Hair follicular keratinocyte (primary cell): Measurements from ENCODE around the gene TULP3. TPM values are rescaled to one million over a fixed set of nuclear protein-coding genes. Genes with fewer than 3 reads are reported as not detected.

ENCODE experiments used
- total RNA-seq: library from RNA; depleted of rRNA; stranded (reverse); fragments of >200 nt; gene quantifications from 2 replicates; pipeline ENCODE4 v1.2.3, GENCODE V29; 2015

TULP3 gene, protein sequence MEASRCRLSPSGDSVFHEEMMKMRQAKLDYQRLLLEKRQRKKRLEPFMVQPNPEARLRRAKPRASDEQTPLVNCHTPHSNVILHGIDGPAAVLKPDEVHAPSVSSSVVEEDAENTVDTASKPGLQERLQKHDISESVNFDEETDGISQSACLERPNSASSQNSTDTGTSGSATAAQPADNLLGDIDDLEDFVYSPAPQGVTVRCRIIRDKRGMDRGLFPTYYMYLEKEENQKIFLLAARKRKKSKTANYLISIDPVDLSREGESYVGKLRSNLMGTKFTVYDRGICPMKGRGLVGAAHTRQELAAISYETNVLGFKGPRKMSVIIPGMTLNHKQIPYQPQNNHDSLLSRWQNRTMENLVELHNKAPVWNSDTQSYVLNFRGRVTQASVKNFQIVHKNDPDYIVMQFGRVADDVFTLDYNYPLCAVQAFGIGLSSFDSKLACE
- total RNA-seq = 17.8 and 18.8 TPM in 2 replicates

DNA sequence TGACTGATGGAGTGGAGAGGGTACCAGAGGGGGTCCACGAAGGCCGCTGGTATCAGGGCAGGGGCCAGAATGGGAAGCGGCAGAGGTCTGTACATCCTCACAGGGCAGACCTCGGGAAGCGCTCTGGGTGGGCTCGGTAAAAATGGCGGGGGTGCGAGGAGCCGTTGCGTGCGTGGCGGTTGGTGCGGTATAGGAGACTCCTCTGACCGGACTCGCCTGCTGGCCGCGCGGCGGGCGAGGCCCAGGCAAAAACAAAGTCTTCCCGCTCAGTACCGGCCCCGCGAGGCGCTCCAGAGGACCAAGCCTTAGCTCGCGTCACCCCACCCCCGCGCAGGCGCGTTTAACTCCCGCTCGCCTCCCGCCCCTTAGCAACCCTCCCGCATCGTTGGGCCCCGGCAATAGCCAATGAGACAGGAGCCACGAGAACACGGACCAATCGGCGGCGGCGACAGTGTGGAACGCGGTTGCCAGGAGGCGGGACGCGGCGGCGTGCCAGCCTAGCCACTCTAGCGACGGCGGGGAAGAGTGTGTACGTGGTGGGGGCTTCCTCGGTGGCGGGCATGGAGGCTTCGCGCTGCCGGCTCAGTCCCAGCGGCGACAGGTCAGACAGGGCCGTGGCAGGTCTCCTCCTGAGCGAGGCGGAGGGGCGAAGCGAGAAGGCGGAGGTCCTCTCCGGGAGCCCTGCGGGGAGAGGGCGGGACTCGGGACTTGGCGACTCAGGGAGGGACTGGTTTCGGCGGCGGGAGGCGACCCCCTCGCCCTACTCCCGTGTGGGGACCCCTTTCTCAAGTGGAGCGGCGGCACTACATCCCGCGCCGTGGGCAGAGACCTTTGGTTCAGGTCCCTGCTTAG, at the start of gene TULP3:
TSS of gene TULP3 (plus strand) at position 504 of the 852 bp plus-strand sequence. CDS start at position 561, 57 bp downstream.

DNA sequence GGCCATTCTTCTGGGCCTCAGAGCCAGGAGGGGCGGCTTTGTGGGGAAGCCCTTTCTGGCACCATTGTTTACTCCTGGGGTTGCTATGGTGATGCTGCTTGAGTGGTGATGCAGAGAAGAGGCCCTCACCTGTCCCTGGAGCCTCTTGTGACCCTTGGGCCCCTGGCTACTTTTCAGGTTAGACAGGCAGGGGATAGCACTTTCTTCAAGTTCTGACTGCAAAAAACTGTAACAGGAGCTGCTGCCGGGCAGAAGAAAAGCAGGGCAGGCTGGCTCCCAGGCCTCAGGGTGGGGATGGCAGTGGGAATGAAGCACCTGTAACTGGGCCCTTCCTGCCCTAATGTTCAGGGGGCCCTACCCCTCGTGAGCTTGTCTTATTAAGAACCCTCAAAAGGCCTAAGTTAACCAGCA, 33.7 kb upstream of the TULP3 start, which contains the start of gene TEX52:
TSS of gene TEX52 (minus strand) at position 19 of the 411 bp plus-strand sequence. CDS start at position 6, 13 bp downstream.

DNA sequence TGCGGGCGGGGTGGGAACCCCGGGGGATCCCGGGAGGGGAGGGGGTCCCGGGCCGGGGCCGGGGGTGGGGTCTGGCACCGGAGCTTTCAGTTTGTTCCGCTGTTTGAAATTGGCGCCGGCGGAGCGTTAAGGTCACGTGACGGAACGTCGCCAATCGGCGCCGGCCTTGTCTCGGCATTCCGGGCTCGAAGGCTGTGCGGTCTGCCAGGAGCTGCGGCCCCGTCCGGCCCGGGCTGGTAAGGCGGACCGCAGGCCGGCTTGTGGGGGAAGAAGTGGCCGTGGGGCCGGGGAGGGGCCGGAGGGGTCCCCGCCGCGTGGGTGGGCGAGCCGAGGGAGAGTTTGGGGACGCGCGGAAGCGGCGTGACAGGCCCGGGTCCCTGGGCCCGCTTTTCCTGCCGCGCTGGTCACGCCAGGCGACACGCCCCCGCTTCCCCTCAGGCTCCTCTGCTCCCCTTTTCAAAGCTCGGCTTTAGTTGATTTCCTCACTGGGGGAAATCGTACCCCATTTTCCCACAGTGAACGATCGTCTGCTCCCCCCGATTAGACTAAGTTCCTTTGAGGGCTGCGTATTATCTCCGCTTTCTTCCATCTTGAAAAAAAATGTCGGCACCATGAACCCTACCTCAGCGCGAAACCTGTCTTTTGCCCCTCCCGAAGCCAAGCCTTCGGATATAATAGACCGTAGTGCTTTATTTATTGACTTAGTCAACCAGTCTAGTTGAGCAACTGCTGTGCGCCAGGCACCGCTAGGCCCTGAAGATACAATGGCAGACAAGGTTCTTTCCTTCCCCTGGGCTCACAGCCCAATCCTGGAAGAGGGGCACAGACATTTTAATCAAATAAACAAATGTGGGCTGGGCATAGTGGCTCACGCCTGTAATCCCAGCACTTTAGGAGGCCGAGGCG, 13.4 kb upstream of the TULP3 start, which contains the start of the genes FOXM1 and RHNO1:
TSS of gene FOXM1 (minus strand) at position 128 of the 906 bp plus-strand sequence. CDS start 2,696 bp downstream, outside the sequence.
TSS of gene RHNO1 (plus strand) at position 177 of the 906 bp plus-strand sequence. CDS start 8,144 bp downstream, outside the sequence.

DNA sequence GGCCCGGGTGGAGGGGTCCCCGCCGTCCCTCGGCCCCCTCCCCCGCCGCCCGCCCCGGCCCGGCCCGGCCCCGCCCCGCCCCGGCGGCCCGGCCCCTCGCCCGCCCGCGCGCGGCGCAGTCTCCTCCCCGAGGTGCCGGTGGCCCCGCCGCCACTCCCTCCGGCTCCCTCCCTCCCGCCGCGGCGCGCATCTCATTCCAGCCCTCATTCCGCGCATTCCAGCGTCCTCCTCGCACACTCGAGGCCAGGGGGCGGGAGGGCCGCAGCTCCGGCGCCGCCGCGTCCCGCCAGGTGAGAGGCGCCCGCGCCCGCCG, 68.5 kb downstream of the TULP3 start, which contains the start of gene TEAD4:
TSS of gene TEAD4 (plus strand) at position 206 of the 313 bp plus-strand sequence.

Other genes with a start within 250 kb of the TULP3 start
- gene FKBP4, start 95.9 kb upstream of the TULP3 start, total RNA-seq = 63.8 and 85.3 TPM in 2 replicates
- 11.3 and 14.1 TPM in 2 replicates for gene ITFG2, start 78.2 kb upstream of the TULP3 start, total RNA-seq
- gene NRIP2, start 55.9 kb upstream of the TULP3 start, total RNA-seq = not detected in 2 replicates
- gene TEX52, start 33.9 kb upstream of the TULP3 start, total RNA-seq = not detected in 2 replicates
- 12.4 and 46.7 TPM in 2 replicates for gene FOXM1, start 13.7 kb upstream of the TULP3 start, total RNA-seq
- 32.0 and 39.9 TPM in 2 replicates for gene RHNO1, start 13.7 kb upstream of the TULP3 start, total RNA-seq
- 17.3 and 34.2 TPM in 2 replicates for gene TEAD4, start 68.5 kb downstream of the TULP3 start, total RNA-seq
- 12.5 and 13.0 TPM in 2 replicates for gene TSPAN9, start 186.5 kb downstream of the TULP3 start, total RNA-seq